22Rv1 (cell line): ENCODE results near the gene RASD1.

Experiments
- H3K27ac ChIP-seq: fragments of 450-650 bp; 2 replicates; pipeline ENCODE4 v1.5.1; 2017
- ZFX ChIP-seq: fragments of 450-650 bp; IDR thresholded peaks from 2 replicates; pipeline ENCODE4 v1.6.1; 2017; ENCODE audit warnings: antibody characterized with exemption, borderline replicate concordance
- TF ChIP-seq, protein P1 (sequence below): fragments of 450-650 bp; IDR thresholded peaks from 2 replicates; pipeline ENCODE4 v1.5.1; 2017; ENCODE audit warnings: mild to moderate bottlenecking

The RASD1 gene

DNA sequence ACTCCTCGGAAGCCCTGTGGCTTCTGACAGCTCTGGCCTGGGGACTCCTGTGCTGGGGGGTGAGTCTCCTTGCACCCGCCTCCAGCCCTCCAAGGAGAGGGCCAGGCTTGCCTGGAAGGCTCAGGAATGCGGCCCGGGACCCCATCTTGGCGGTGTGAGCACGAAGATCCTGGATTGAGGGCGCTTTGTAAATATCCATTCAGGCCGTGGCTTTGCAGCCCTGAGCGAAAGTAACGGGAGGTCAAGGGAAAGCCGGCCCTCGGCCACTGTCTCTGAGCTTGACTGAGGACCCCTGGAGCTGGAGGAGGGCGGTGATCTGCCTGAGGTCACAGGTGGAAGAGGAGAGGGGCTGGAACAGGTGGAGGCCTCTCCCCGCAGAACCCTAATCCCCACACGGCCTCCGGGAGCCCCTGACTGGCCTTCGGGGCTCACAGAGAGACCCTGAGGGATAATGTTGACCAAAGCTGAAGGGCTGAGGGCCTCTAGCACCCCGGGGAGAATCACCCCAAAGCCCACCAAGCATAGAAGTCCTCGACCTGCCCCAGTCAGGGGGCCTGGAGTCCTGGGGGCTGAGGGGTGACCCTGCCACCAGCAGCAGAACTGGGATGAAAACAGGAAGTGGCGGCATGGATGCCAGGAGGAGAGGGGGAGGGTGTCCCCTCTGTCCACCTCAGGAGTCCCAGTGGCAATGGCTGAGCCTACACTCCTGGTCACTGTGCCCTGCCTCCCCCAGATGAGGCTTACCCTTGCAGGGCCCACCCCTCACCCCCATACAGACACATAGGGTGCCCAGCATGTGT is 8.3 kb upstream of the RASD1 start:
- H3K27ac ChIP-seq, result no peak overlapping the region

DNA sequence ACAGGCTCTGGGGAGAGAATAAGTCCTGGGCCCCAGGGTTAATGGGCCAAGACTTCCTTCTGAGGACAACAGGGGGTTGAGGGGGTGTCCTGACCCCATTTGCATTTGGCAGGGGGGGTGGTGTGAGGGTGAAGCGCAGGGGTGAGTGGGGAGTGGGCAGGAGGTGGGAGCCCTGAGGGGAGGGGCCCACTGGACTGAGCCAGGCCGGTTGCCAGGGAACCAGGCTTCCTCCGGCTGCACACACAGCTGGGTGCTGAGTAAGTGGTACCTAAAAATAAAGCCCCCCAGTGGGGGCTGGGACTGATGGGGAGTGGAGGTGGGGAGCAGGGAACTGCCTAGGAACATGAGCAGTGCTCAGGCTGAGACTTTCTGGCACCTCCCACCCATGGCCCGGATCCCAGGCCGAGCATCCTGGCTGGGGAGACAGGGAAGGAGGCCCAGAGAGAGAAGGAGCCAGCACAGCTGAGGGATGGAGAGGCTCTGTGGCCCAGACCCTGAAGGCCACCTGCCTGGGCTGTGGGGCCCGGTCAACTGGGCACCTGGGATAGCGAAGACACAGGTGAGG is 7.5 kb upstream of the RASD1 start:
- TF ChIP-seq, protein P1, sequence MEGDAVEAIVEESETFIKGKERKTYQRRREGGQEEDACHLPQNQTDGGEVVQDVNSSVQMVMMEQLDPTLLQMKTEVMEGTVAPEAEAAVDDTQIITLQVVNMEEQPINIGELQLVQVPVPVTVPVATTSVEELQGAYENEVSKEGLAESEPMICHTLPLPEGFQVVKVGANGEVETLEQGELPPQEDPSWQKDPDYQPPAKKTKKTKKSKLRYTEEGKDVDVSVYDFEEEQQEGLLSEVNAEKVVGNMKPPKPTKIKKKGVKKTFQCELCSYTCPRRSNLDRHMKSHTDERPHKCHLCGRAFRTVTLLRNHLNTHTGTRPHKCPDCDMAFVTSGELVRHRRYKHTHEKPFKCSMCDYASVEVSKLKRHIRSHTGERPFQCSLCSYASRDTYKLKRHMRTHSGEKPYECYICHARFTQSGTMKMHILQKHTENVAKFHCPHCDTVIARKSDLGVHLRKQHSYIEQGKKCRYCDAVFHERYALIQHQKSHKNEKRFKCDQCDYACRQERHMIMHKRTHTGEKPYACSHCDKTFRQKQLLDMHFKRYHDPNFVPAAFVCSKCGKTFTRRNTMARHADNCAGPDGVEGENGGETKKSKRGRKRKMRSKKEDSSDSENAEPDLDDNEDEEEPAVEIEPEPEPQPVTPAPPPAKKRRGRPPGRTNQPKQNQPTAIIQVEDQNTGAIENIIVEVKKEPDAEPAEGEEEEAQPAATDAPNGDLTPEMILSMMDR, result no peak
- TF ChIP-seq ZFX, result no peak
- H3K27ac ChIP-seq, result no peak overlapping the region

More for the DNA sequence above, 8.3 kb upstream of the RASD1 start:
- no peak for TF ChIP-seq ZFX
- TF ChIP-seq, protein P1, result no peak

DNA sequence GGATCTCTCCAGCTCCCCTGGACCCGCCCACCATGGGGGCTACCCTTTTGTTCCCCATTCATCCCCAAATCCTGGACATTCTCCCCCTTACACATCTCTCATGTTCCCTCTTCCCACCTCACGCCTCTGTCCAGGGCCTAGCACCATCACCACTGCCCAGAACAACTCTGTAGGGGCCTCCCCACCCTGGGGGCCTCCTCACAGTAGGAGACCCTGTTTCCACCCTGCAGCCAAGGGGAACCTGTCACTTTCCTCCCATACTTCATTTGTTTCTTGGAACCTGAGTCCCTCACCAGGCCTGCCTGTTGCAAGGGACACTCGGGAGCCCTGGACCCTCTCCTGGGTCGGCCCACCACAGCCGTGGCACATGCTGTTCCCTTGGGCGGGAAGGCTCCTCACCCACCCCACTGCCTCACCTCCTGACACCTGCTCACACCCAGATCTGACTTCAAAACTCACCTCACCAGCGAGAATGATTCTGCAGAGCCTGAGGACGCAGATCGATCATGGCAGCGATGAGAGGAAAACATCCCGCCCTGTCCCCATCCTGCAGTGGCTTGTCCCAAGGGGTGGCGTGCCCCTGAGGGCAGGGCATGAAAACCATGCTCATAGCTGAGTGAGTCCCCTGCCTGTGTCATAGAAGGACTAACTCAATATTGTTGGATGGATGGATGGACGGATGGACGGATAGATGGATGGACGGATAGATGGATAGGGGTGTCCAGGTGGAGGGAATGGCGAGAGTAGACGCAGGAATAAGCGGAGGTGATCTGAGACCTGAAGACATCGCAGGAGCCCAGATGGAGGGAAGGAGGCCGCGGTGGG is 6.8 kb upstream of the RASD1 start:
- TF ChIP-seq, protein P1, result no peak
- TF ChIP-seq ZFX, result no peak
- H3K27ac ChIP-seq, result no peak overlapping the region

DNA sequence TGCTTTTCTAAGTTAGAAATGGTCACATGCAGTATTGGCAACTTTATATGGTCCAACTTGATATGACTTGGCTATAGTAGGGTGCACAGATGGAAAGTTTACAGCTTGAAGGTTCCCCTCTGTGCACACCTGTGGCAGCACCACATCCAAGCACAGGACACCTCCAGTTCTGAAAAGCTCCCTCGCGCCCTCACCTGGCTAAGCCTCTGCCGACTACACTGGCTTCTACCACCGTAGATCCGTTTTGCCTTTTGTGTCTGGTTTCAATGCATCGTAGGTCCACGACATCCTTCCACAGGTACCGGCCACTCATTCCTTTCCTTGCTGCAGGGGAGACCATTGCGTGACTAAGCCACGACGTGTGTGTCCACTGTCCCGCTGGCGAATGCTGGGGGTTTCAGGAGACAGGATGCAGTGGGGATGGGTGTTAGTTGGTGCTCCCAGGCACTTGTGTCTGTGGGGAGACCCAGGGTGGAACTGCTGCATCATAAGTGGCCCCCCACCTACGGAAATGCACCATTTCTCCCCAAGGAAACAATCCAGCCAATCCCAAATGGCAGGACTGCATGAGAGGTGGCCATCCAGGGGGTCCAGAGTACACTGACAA is 4.9 kb upstream of the RASD1 start:
- TF ChIP-seq, protein P1, result peak; percentile 61
- no peak for TF ChIP-seq ZFX
- H3K27ac ChIP-seq, result no peak overlapping the region

DNA sequence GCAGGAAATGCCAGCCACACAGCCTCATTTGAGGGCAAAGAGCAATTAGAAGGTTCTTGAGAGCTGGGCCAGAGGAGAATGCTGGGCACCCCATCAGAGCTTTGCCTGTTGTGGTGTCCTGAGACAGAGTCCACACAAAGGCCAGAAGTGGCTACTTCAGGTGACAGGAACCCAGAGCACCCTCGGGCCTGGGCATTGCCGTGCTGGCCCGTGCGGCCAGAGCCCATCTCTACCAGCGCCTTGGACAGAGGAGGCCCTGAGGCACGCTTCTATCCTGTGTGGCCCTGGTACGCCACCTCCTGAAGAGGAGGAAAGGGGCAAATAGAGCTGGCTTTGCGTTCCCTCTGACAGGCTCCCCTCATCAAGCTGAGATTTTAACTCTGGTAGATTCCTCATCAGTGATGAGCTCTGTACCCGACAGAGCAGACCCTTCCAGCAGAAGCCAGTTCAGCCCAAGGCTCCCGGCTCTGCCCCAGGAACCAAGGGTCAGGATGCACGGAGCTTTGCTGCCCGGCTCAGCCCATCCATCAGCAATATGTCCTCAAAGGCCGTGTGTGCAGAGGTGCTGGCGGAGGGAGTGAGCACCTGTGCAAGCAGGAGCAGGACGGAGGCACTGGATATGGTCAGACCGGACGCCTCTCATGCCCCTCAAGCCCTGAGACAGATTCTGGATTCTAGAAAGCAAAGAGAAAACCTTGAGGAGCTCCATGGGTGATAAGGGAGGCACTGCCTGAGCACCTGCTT is 3.4 kb upstream of the RASD1 start:
- no peak overlapping the region for H3K27ac ChIP-seq
- no peak for TF ChIP-seq ZFX
- TF ChIP-seq, protein P1, result no peak

DNA sequence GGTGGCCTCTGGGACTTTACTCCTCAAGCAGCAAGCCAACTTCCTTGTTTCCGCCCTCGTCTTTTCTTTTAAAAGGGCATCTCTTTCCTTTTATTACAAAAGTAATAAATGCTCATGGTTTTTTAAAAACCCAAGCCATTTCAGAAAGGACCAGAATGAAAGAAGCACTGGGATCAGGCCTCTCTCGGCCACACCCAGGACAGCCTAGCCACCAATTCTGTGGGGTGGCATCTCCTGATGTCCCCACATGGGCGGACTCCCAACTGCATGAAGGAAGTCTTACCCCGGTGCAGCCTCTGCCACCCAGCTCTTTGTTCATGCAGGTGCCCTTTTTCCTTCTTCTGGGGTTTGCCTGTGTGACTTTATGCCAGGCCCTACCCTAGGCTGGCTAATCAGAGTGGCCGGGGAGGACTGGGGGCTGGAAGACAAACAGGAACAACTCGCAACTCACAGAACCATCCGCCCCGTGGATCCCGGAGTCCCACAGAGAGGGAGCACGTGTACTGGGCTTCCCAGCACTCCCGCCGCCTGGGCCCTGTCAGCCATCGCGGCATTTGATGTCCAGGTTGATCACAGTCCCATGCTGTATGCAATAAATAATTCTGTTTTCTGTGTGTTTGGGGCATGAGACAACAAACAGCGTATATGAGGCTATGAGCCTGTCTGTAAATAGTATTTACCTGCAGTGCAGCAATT is 2.6 kb upstream of the RASD1 start:
- no peak for TF ChIP-seq ZFX
- TF ChIP-seq, protein P1, result no peak

More for the DNA sequence above, 2.6 kb upstream of the RASD1 start:
- H3K27ac ChIP-seq, result no peak overlapping the region
